ENCODE data around the gene SMIM36.
"Not testable (repeated sequence)": the region's sequence is repeated elsewhere in the genome, so short reads cannot be mapped to it uniquely, and the experiment has no call there.

The SMIM36 gene

GRCh38 chr17:55453839-55454557 lies 57.3 kb downstream of the SMIM36 start:
- DNase-seq, result no peak

GRCh38 chr17:55452139-55452790 lies 59.0 kb downstream of the SMIM36 start:
- no peak for DNase-seq

GRCh38 chr17:55451758-55452138 lies 59.5 kb downstream of the SMIM36 start:
- no peak for DNase-seq

GRCh38 chr17:55451203-55451641 lies 60.0 kb downstream of the SMIM36 start:
- no peak for DNase-seq

- DNase-seq, result no peak
Measured at GRCh38 chr17:55450232-55450825, 60.9 kb downstream of the SMIM36 start.

- DNase-seq, result no peak
Measured at GRCh38 chr17:55448681-55449080, 62.6 kb downstream of the SMIM36 start.

GRCh38 chr17:55446581-55447205 lies 64.6 kb downstream of the SMIM36 start:
- no peak for DNase-seq

- not testable (repeated sequence) for DNase-seq
Measured at GRCh38 chr17:55446004-55446403, 65.2 kb downstream of the SMIM36 start.

- DNase-seq, result no peak
Measured at GRCh38 chr17:55444471-55445441, 66.5 kb downstream of the SMIM36 start.

GRCh38 chr17:55443904-55444303 lies 67.3 kb downstream of the SMIM36 start:
- DNase-seq, result no peak

- no peak for DNase-seq
Measured at GRCh38 chr17:55442953-55443683, 68.1 kb downstream of the SMIM36 start.

- DNase-seq, result no peak
Measured at GRCh38 chr17:55442462-55442861, 68.8 kb downstream of the SMIM36 start.

- DNase-seq, result no peak
Measured at GRCh38 chr17:55441544-55441943, 69.7 kb downstream of the SMIM36 start.

GRCh38 chr17:55440391-55440790 lies 70.9 kb downstream of the SMIM36 start:
- DNase-seq, result no peak

- DNase-seq, result no peak
Measured at GRCh38 chr17:55437159-55437605, 74.1 kb downstream of the SMIM36 start.

GRCh38 chr17:55436224-55437158 lies 74.8 kb downstream of the SMIM36 start:
- DNase-seq, result no peak

GRCh38 chr17:55435408-55435807 lies 75.8 kb downstream of the SMIM36 start:
- DNase-seq, result no peak

- DNase-seq, result no peak
Measured at GRCh38 chr17:55434721-55435120, 76.5 kb downstream of the SMIM36 start.

GRCh38 chr17:55433629-55434422 lies 77.4 kb downstream of the SMIM36 start:
- no peak for DNase-seq

Measured in NCI-H1930 (cell line).